Sigmoid colon (tissue), 4 donors: ENCODE results near the gene ARHGEF19.

Experiments used
- EP300 ChIP-seq, 4 donors: sonication (generic); formaldehyde crosslinking; IDR thresholded peaks; one replicate each; pipeline ENCODE4 v1.6.1; 2017; ENCODE audit warnings: antibody characterized with exemption in 4 of 4
- POLR2A ChIP-seq, 2 donors: fragments of 450-650 bp; IDR thresholded peaks; one replicate each; pipeline ENCODE4 v1.6.1; 2016; ENCODE audit warnings: antibody characterized with exemption in 2 of 2, mild to moderate bottlenecking in 2 of 2, moderate library complexity in 2 of 2
- TF ChIP-seq, protein P1 (sequence below), 4 experiments: fragments of 450-650 bp in 3 of 4; fragments of 200-600 bp in 1 of 4; IDR thresholded peaks; one replicate each; pipeline ENCODE4 v1.5.1; 2016 to 2019; ENCODE audit warnings: antibody characterized with exemption in 4 of 4, mild to moderate bottlenecking in 3 of 4, moderate library complexity in 2 of 4

GRCh38 chr1:16219968-16220500 lies 7.6 kb upstream of the ARHGEF19 start:
- TF ChIP-seq EP300 (IDR thresholded peaks at IDR 0.05) (no peak), POLR2A (IDR thresholded peaks at IDR 0.05) (no peak)
- TF ChIP-seq, protein P1, sequence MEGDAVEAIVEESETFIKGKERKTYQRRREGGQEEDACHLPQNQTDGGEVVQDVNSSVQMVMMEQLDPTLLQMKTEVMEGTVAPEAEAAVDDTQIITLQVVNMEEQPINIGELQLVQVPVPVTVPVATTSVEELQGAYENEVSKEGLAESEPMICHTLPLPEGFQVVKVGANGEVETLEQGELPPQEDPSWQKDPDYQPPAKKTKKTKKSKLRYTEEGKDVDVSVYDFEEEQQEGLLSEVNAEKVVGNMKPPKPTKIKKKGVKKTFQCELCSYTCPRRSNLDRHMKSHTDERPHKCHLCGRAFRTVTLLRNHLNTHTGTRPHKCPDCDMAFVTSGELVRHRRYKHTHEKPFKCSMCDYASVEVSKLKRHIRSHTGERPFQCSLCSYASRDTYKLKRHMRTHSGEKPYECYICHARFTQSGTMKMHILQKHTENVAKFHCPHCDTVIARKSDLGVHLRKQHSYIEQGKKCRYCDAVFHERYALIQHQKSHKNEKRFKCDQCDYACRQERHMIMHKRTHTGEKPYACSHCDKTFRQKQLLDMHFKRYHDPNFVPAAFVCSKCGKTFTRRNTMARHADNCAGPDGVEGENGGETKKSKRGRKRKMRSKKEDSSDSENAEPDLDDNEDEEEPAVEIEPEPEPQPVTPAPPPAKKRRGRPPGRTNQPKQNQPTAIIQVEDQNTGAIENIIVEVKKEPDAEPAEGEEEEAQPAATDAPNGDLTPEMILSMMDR (IDR thresholded peaks at IDR 0.05): no peak
